ENCODE results near the gene EHBP1L1.
A peak's percentile ranks its signal among the peaks of the same experiment; 100 is the strongest.

DNA sequence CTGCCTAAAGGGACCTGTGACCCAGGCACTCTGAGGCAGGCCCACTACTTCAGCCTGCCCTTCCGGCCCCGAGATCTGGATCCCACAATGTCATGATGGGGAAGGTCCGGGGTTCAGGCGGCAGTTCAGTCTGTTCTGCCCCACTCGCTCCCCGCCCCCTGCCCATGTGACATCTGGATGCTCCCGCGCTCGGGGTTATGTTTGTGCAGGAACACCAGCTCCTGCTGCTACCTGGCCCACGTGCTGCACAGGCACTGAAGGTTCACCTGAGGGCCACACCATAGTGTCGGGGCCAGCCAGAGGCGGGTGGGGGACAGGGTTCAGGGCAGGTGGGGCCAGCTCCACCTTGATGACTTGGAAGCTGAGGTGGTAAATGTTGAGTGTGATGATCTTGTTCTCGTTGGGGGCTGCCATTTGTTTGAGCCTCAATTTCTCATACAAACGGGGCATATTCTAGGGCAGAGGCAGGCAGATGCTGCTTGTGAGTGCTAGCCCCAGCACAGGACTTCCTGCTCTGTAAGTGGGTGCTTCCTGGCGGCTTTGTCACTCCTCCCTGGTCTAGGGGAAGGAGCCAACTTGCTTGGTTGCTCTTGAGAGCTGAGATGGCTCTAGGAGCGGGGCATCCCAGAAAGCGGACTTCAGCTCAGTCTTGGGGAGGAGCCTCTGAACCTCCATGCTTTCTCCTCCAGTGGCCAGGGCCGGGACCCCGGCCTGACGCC, 57.7 kb downstream of the EHBP1L1 start:
- TF ChIP-seq YY1 (IDR thresholded peaks at IDR 0.05), result no peak
- TF ChIP-seq TAF1 (conservative IDR thresholded peaks at IDR 0.05), result no peak
- TF ChIP-seq CTCF (IDR thresholded peaks at IDR 0.05; ENCODE audit: low read depth, low read length, missing input control), result no peak
- peak; percentile 43 for TF ChIP-seq SP1 (IDR thresholded peaks at IDR 0.05)
- no peak for TF ChIP-seq ATF3 (IDR thresholded peaks at IDR 0.05)
- no peak for TF ChIP-seq RAD21 (IDR thresholded peaks at IDR 0.05)
- TF ChIP-seq RXRA (IDR thresholded peaks at IDR 0.05), result peak; percentile 73 to 75
- no peak for TF ChIP-seq GABPA (IDR thresholded peaks at IDR 0.05 in 1 of 2, conservative IDR thresholded peaks at IDR 0.05 in 1 of 2)

Data from liver (tissue), 3 donors.